ENCODE data around the gene GALNTL6.

- TF ChIP-seq POLR2A (IDR thresholded peaks at IDR 0.05; ENCODE audit: low read length), result no peak
- no peak for TF ChIP-seq GATA1 (IDR thresholded peaks at IDR 0.05; ENCODE audit: low read depth, low read length)
Observed at GRCh38 chr4:172143605-172144314, 330.6 kb downstream of the GALNTL6 start.
